Effector CD4-positive, alpha-beta T cell (primary cell): ENCODE measurements around the gene ZNF445.
"Not testable (repeated sequence)": the region's sequence is repeated elsewhere in the genome, so short reads cannot be mapped to it uniquely, and the experiment has no call there.

Source experiments
- DNase-seq: peaks from one replicate; pipeline ENCODE4 v3.0.0-alpha.2; 2020
- total RNA-seq: gene quantifications from one replicate; lab custom pipeline; 2026; lab: John Stamatoyannopoulos, UW

The ZNF445 gene
- 53.5 reads per million, percentile 70 among the genes with 10 or more reads in this experiment for total RNA-seq

- peak; percentile 57 for DNase-seq
Observed at GRCh38 chr3:44477312-44478030, at the start of gene ZNF445. ZNF445 (minus strand) TSS chr3:44477670; CDS start chr3:44455549, 22,121 bp downstream.

- no peak for DNase-seq
Observed at GRCh38 chr3:44525060-44525459, 47.6 kb upstream of the ZNF445 start.

GRCh38 chr3:44522494-44522933 lies 45.0 kb upstream of the ZNF445 start:
- no peak for DNase-seq

GRCh38 chr3:44521721-44522120 lies 44.3 kb upstream of the ZNF445 start:
- no peak for DNase-seq

GRCh38 chr3:44518782-44519156 lies 41.3 kb upstream of the ZNF445 start:
- DNase-seq, result no peak

- no peak for DNase-seq
Observed at GRCh38 chr3:44516230-44516629, 38.8 kb upstream of the ZNF445 start.

- DNase-seq, result no peak
Observed at GRCh38 chr3:44513513-44513912, 36.0 kb upstream of the ZNF445 start.

GRCh38 chr3:44511238-44511566 lies 33.7 kb upstream of the ZNF445 start:
- DNase-seq, result no peak

GRCh38 chr3:44510000-44510368 lies 32.5 kb upstream of the ZNF445 start:
- no peak for DNase-seq

- DNase-seq, result no peak
Observed at GRCh38 chr3:44509393-44509921, 32.0 kb upstream of the ZNF445 start.

GRCh38 chr3:44506961-44507360 lies 29.5 kb upstream of the ZNF445 start:
- DNase-seq, result no peak

GRCh38 chr3:44506556-44506955 lies 29.1 kb upstream of the ZNF445 start:
- DNase-seq, result no peak

- no peak for DNase-seq
Observed at GRCh38 chr3:44504566-44504965, 27.1 kb upstream of the ZNF445 start.

- not testable (repeated sequence) for DNase-seq
Observed at GRCh38 chr3:44503178-44503577, 25.7 kb upstream of the ZNF445 start.

GRCh38 chr3:44501971-44502370 lies 24.5 kb upstream of the ZNF445 start:
- DNase-seq, result no peak

- not testable (repeated sequence) for DNase-seq
Observed at GRCh38 chr3:44499899-44500168, 22.4 kb upstream of the ZNF445 start.

GRCh38 chr3:44499149-44499898 lies 21.9 kb upstream of the ZNF445 start:
- no peak for DNase-seq

- DNase-seq, result no peak
Observed at GRCh38 chr3:44495636-44496415, 18.4 kb upstream of the ZNF445 start.

GRCh38 chr3:44492496-44492895 lies 15.0 kb upstream of the ZNF445 start:
- DNase-seq, result no peak

- no peak for DNase-seq
Observed at GRCh38 chr3:44482721-44483120, 5.3 kb upstream of the ZNF445 start.

- no peak for DNase-seq
Observed at GRCh38 chr3:44478606-44479094, 1.2 kb upstream of the ZNF445 start.

- DNase-seq, result no peak
Observed at GRCh38 chr3:44478055-44478468, 592 bp upstream of the ZNF445 start.

- DNase-seq, result no peak
Observed at GRCh38 chr3:44476963-44477311, 533 bp downstream of the ZNF445 start.
